Breast epithelium (tissue), 3 donors: ENCODE data around the gene NANOS1.

Source experiments
- POLR2A ChIP-seq: fragments of 450-650 bp; IDR thresholded peaks from one replicate; pipeline ENCODE4 v1.6.1; 2016; ENCODE audit warnings: antibody characterized with exemption, mild to moderate bottlenecking, moderate library complexity
- TF ChIP-seq, protein P1 (sequence below), 3 donors: fragments of 450-650 bp; IDR thresholded peaks; one replicate each; pipeline ENCODE4 v1.5.1; 2016 to 2017; ENCODE audit warnings: antibody characterized with exemption in 3 of 3, mild to moderate bottlenecking in 3 of 3, moderate library complexity in 3 of 3

DNA sequence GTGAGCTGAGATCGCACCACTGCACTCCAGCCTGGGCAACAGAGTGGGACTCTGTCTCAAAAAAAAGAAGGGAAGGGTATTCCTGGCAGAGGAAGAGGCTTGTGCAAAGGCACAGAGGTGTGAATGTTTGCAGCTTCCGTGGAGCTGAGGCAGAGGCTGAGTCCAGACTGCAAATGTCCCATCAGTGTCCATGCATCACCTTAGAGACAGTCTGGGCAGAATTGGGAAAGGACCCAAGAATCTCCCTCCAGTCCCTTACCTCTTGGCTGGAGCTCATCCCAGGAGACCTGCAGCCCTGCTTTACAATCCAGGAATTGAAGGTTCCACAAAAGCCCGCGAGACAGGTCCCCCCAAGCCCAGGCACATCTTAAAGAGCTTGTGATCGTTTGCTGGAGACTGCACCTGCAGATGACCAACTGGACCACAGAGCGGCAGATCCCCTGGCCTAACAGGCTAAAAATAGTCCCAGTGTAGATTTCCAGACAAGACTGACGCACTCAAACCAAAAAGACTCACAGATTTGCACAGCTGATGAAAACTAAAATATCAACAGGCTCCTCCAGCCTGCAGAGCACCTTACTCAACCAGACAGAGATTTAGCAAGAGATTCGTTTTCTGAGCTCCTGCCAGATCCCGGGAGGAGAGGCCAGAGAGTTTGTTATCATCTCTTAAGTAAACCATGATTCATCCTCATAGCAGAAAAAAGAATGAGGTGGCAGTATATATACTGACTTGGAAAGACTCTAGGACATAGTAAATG lies 22.9 kb upstream of the NANOS1 start:
- no peak for TF ChIP-seq POLR2A
- TF ChIP-seq, protein P1, sequence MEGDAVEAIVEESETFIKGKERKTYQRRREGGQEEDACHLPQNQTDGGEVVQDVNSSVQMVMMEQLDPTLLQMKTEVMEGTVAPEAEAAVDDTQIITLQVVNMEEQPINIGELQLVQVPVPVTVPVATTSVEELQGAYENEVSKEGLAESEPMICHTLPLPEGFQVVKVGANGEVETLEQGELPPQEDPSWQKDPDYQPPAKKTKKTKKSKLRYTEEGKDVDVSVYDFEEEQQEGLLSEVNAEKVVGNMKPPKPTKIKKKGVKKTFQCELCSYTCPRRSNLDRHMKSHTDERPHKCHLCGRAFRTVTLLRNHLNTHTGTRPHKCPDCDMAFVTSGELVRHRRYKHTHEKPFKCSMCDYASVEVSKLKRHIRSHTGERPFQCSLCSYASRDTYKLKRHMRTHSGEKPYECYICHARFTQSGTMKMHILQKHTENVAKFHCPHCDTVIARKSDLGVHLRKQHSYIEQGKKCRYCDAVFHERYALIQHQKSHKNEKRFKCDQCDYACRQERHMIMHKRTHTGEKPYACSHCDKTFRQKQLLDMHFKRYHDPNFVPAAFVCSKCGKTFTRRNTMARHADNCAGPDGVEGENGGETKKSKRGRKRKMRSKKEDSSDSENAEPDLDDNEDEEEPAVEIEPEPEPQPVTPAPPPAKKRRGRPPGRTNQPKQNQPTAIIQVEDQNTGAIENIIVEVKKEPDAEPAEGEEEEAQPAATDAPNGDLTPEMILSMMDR (IDR thresholded peaks at IDR 0.05) = no peak
